Upper lobe of left lung (tissue), 4 donors: ENCODE results near the gene FAM174C.

Experiments
- CTCF ChIP-seq, 6 experiments: fragments of 450-650 bp in 4 of 6; fragments of 200-600 bp in 2 of 6; sonication (generic) in 2 of 6; IDR thresholded peaks; one replicate each; pipeline ENCODE4 v1.5.1; 2016 to 2019; ENCODE audit warnings: antibody characterized with exemption in 6 of 6
- EP300 ChIP-seq, 4 donors: sonication (generic); formaldehyde crosslinking; IDR thresholded peaks; one replicate each; pipeline ENCODE4 v1.5.1; 2017; ENCODE audit warnings: antibody characterized with exemption in 4 of 4, control low read depth in 2 of 4
- POLR2A ChIP-seq, 4 donors: fragments of 450-650 bp; IDR thresholded peaks; one replicate each; pipeline ENCODE4 v1.5.1; 2016 to 2017; ENCODE audit warnings: antibody characterized with exemption in 4 of 4, mild to moderate bottlenecking in 2 of 4

GRCh38 chr19:1256646-1257474, 18.5 kb upstream of the FAM174C start:
- no peak for TF ChIP-seq EP300 (IDR thresholded peaks at IDR 0.05)
- no peak for TF ChIP-seq CTCF (IDR thresholded peaks at IDR 0.05)
- no peak for TF ChIP-seq POLR2A (IDR thresholded peaks at IDR 0.05)
